CD4-positive, alpha-beta T cell treated with Interleukin-1 beta for 1 hour (primary cell): ENCODE results near the gene KIAA1671.

Experiments used
- DNase-seq, 2 donors: peaks; one replicate each; pipeline ENCODE4 v3.0.0-alpha.2; 2020 to 2022

Gene KIAA1671

GRCh38 chr22:25096638-25097405 is 144.3 kb downstream of the KIAA1671 start:
- DNase-seq = no peak

- DNase-seq = no peak
Observed at GRCh38 chr22:25098445-25099081, 146.0 kb downstream of the KIAA1671 start.

- DNase-seq = no peak
Observed at GRCh38 chr22:25099202-25099601, 146.7 kb downstream of the KIAA1671 start.

DNA sequence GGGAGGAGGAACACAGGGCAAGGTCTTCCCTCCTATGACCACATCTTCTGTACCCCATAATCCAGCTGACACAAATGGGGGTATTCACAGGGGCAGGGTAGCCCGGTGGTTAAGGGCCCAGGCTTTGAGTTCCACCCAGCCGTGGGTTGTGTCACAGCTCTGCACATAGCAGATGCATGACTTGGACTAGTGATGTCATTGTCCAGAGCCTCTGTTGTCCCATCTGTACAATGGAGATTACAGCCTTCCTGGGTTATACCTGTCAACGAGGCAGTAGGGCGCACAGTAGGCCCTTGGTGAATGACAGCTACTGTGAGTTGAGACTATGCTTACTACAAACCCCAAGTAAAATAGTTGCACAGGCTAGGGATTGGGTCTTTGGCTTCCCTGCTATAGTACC is 147.9 kb downstream of the KIAA1671 start:
- DNase-seq = no peak

- no peak for DNase-seq
Observed at GRCh38 chr22:25100948-25101347, 148.4 kb downstream of the KIAA1671 start.

GRCh38 chr22:25101501-25101900 is 149.0 kb downstream of the KIAA1671 start:
- DNase-seq = no peak

DNA sequence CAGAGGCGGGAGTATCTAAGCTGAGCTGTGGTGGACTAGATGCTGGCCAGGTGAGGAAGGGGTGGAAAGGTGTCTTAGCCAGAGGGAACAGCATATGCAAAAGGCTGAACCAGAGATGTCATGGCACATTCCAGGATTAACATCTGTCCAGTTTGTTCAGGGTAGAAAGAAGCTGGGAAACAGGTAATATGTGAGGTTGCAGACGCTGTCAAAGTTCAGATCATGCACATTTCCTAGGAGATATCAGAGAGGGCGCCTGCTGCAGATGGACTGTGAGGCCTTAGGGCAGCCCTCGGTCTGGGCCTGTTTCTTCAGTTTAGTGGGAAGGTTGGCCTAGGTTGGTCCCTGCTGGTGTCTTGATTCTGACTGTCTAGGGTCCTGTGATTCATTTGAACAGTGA is 149.5 kb downstream of the KIAA1671 start:
- DNase-seq = no peak

GRCh38 chr22:25102722-25103121 is 150.2 kb downstream of the KIAA1671 start:
- no peak for DNase-seq

DNA sequence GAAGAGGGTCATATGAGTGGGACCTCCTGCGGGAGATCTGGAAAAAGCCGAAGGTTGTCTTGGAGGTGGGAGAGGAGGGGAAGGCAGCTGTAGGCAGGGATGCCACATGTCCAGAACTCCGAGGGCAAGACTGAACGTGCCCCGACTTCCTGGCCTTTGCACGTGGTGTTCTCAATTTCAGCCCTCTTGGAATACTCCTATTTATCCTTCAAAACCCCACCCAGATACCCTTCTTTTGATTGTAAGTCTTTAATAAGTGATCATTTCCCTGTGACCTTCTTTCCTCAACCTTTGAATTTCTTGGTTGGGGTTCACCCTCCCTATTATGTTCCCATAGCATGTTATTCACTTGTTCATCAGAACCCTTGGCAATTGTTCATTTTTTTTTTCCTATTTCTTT is 151.9 kb downstream of the KIAA1671 start:
- no peak for DNase-seq

DNA sequence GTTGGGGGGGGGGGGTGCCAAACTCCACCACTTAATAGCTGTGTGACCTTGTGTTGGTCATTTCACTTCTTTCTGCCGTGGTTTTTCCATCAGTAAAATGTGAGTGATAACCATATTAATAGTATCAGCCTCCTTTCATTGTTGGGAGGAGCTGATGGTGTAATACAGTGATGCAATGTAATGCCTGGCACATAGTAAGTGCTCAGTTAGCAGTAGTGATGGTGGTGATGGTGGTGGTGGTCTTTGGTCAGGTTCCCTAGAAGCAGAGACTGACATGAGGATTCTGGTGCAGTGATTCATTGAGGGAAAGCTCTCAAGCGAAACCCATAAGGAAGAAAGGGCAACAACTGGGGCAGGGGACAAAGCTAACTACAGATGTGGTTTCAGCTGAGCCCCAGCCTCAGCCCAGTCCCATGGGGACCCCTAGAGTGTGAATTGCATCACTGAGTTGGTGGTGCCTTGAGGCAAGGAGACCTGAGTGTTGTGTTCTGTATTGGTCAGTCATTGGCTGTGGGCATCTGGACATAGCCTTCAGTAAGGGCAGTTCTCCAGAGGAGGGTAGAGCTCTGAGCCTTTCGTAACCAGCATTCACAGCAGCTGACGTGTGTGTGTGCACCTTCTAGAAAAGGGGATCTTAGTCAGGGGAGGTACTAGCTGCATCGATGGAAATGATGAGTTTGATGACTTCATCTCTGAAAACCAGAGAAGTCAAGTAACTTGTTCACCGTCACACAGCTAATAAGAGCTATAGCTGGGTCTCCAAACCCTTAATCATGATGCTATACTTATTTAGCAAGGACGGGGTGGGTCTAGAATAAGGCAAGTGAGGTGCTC is 153.5 kb downstream of the KIAA1671 start:
- DNase-seq = no peak

DNA sequence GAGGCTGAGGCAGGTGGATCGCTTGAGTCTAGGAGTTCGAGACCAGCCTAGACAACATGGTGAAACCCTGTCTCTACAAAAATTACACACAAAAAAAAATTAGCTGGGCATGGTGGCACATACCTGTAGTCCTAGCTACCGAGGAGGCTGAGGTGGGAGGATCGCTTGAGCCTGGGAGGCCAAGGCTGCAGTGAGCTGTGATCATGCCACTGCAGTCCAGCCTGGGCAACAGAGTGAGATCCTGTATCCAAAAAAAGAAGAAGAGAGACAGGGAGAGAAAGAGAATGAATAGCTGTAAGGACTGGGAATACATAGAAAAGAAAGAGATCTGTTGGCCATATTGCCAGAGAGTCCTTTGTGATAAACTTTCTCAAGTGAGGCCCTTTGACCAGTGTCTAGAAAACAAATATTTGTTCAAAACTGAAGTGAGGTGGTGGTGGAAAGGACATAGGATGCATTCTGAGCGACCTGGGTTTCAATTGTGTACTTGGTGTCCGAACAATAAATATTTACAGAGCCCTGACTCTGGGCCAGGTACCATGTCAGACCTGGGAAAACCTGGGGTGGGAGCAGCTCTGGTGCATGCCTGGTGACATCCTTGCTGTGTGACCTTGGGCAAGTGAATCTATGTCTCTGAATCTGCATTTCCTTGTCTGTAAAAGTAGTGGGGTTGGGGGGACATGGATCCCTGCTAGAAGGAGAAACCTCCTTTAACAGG is 157.5 kb downstream of the KIAA1671 start:
- no peak for DNase-seq

GRCh38 chr22:25110596-25110845 is 158.0 kb downstream of the KIAA1671 start:
- DNase-seq = no peak

- DNase-seq = peak; percentile 44 to 46
Observed at GRCh38 chr22:25110846-25111578, 158.5 kb downstream of the KIAA1671 start.

- DNase-seq = no peak
Observed at GRCh38 chr22:25111579-25112517, 159.3 kb downstream of the KIAA1671 start.

DNA sequence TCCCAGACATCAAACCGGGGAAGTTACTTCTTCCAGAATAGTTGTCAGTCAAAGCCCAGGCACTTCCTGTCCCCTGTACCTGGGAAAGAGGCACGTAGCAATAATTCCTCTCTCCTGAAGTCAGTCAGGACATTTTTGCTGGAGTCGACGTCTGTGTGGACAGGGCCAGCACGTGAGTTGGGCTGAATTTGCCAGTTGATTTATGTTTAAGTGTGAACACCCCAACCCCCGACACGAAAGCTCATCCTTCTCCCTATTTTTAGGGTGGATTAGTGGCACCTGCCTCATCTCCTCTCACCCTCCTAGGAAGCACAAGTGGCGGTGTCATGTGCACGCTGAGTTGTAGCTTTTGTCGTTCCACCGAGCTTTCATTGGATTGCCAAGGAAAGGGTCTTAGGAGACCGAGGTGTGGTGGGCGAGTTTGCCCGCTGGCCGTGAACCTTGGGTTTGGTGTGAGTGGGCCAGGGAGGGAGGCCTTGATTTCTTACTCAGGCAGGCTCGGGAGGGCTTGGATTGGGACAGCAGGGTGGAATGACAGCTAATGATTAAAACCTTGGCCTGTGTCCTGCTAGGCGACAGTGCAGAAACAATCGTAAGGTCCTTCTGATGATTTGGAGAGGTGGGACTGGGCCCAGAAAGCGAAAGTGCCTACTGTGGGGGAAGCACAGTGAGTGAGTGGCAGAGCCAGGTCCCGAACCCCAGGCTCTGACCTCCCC is 160.2 kb downstream of the KIAA1671 start:
- DNase-seq = no peak

- DNase-seq = no peak
Observed at GRCh38 chr22:25113316-25113721, 160.8 kb downstream of the KIAA1671 start.

GRCh38 chr22:25114369-25115362 is 162.2 kb downstream of the KIAA1671 start:
- no peak for DNase-seq

- DNase-seq = no peak
Observed at GRCh38 chr22:25119609-25120008, 167.1 kb downstream of the KIAA1671 start.

DNA sequence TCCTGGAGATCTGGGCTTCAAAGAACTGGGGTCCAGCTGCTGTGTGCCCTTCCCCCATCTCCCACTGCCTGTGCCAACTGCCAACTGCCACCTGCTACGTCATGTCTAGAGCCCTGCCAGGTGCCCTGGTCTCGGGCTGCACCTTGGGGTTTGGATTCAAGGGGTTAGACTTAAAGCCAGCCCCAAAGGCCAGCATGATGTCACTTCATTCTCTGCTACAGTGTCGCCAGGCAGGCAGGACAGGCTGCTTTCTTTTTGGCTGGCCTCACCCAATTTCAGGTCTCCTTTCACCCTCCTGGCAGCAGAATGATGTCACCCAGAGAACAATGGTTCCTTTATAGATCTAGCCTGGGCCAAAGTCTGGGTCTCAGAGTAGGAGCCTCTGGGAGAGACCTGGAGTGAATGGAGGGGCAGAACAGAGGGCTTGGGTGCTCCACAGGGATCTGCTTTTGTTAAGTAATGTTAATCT is 167.6 kb downstream of the KIAA1671 start:
- DNase-seq = no peak
